GM21515 (cell line): ENCODE measurements around the gene MMP12.

Experiments used
- ATAC-seq: cut with Tn5 transposase; IDR thresholded peaks from one replicate; pipeline ENCODE4 v1.9.1; 2021; ENCODE audit not compliant: unreplicated experiment

Gene MMP12

DNA sequence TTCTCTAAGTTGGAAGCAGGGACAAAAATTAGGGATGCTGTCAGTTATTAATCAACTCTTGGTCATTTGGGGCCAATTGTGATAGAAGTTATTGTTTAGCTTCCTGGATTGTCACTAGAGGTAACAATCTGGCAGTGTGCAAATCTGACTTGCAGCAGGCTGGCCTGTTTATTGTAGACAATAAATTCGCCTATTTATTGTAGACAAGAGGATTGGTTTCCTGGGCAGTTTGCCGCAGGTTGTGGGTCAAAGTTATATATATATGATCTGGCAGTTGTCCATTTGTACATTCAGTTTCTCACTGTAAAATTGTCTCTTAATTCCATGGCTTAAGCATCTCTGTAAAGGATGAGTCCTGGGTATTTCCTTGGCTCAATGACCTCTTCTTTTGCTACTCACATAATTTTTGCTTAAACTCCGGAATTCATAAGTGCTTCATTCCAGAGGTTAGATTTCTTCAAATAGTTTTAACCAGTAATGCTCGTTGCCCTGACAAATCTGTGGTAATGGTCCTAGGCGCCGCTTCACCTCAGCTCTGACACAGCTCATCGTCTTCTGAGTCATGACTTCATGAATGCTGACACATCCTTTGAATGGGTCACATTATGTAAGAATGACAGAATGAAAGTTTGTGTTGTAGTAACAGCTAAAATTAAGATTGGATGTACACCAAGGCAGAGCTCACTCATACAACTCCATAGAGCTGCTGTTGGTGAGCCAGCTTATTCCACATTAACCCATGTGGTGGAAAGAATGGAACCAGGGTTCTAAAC, 23.6 kb downstream of the MMP12 start:
- ATAC-seq: no peak

DNA sequence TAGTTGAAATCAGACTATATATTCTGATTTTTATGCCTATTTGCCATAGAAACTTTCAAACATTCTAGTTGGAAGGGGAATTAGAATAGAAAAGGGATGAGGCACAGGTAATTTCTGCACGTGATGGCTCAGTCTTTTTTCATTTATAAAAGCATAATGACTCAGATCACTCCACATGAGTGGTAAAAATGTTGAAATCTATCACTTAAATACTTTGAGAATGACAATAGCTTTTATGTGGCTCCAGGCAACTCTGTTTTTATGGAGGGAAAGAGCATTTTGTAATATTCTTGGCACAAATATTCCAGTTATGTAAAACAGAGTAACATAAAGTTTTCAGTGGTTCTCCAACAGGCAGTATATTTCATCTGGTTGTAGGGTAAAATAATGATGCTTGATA, 25.5 kb downstream of the MMP12 start:
- no peak for ATAC-seq

DNA sequence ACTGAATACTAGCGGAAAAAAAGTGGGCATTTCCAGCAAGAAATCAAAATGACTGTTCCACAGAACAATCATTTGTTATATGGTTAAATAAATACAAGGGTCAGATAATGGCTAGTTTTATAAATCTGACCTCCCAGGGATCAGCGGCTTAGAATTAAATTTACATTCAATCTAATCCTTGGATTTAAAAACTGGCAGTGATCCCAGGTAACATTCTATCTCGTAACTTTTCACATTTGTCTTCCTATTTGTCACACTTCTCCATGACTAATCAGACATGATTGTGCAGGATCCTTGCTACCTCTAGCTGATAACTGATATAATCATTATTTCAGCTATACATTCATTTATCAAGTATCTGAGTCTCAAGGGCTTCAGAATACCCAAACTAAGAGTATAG, 28.5 kb downstream of the MMP12 start:
- no peak for ATAC-seq

DNA sequence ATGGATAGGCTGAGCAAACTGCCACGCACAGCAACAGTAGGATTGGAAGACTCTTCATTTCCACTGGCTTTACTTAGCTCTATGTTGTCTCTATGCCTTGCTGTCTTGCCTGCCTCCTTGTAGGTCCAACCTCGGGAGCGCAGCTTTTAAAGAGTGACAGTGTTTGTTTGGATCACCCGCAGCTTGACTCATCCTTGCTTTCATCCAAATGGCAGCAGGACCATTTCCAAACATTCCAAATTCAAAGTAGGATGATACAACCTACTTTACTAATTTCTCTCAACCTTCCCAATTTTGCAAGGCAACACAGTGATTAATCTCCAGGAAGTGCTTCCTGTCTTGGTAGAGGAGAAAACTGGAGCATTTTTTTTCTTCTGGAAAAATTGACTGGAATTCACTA, 31.3 kb downstream of the MMP12 start, which contains the start of gene MMP3:
Gene MMP3 (minus strand): TSS at position 121 of the 400 bp plus-strand sequence. CDS start 63 bp downstream, at position 58.
- no peak for ATAC-seq

DNA sequence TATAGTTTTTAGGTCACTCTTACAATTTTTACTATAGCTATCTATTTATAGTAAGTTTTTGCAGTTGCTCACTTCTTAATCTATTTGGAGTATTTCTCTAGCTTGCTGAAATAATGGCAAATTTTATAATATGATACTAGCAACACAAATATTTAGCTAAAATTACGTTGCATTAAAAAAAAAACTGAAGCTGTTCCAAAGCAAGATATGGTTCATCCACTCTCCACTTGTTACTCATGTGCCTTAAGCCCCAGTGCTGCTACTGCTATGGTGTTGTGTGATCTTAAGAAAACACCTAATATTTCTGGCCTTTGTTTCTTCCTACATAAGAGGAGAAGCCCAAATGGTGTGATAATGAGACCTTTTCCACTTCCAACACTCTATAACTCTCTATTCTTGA, 31.9 kb downstream of the MMP12 start:
- no peak for ATAC-seq

DNA sequence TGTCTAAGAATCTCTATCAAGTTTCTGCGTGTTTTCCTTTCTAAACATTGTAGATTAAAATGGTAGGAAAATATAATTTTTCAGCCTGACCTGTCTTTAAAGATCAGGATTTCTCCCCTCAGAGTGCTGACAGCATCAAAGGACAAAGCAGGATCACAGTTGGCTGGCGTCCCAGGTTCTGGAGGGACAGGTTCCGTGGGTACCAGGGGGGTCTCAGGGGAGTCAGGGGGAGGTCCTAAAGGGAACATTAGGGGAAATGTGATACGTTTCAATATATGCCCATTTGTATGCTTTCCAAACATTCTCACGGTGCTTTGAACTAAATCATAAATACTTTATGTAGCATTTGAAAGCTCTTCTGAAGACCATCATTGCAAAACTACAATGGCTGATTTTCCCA, 34.8 kb downstream of the MMP12 start:
- no peak for ATAC-seq

DNA sequence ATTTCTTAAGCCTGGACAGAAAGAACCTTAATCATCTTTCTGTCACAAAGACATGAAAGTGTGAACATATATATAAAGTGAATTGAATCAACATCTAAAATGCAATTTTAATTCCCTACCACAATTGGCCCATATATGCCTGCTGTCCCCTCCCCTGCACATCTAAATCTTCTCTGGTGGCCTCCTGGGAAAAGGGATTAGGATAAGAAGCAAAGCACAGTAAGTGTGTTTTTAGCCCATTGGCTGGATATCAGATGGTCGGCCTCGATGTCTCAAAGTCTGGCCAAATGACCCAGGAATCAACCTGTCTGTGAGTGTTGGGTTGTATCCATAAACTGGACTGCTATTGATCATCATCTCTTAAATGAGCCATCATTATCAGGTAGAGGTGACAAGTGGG, 37.1 kb downstream of the MMP12 start:
- ATAC-seq: no peak

DNA sequence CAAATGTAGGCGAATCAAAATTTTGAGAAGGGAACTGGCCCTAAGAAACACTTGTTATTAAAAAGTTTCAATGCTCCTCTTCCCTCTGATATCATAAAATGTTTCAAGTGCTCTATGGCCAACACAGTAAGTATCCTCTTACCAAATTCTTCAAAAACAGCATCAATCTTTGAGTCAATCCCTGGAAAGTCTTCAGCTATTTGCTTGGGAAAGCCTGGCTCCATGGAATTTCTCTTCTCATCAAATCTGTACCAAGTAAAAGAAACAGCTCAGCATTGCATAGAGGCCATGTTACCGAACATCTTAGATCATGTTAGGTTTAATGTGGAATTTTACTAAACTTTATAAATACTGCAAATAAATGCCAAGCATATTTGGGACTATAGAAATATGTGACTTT, 37.6 kb downstream of the MMP12 start:
- ATAC-seq: no peak

DNA sequence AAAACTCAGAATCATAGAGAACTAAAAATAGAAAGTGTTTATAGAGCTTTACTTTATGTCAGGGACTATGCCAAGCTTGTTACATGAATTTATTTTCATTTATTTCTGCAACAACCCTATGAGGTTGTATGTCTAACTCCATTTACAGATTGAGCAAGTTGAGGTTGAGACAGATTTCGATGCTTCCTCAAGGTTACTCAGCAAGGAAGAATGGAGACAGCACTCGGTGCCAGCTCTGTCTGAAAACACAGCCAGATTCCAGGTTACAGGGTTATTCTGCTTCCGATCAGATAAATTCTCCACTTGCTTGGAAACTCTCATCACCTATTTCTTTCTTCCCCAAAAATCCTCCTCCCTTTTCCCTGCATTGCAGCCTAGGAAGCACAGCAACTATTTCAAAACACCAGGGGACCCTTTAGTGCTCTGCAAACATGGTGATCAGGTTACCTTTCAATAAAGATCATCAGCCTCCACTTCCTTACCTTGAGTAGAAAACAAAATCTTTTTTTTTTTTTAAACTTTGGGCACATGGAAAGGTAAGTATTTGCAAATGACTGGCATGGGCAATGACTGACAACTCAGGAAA, 38.4 kb downstream of the MMP12 start:
- ATAC-seq: no peak

DNA sequence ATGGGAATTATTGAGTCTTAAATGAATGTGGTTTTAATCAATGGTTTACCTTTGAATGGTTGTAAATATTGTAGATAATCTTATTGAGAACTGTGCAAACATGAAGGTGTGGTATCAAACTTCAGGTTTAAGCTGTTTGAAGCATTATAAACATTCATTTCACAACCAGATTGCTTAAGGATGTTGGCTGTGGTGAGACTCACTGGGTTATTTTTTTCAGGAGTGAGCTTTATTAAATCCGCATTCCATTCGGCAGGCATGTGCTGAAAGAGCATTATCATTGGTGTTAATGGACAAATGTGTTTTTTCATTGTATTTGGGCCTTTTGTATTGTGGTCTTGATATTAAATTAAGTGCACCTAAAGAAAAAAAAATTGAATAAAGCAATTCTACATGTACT, 41.1 kb downstream of the MMP12 start:
- ATAC-seq: no peak

DNA sequence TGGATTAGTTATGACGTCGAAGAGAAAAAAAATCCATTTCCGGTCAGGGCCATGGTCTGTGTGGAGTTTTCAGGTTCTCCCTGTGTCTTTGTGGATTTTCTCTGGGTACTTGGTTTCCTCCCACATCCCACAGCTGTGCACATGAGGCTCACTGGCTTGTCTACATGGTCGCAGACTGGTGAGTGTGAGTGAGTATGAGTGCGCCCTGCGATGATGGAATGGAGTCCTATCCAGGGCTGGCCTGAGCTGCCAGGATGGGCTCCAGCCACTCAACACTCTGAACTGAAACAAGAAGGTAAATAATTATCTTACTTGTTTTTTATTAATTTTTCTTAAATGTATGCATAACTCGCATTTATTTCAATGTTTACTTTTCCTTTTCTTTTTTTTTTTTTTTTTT, 42.2 kb downstream of the MMP12 start:
- no peak for ATAC-seq

DNA sequence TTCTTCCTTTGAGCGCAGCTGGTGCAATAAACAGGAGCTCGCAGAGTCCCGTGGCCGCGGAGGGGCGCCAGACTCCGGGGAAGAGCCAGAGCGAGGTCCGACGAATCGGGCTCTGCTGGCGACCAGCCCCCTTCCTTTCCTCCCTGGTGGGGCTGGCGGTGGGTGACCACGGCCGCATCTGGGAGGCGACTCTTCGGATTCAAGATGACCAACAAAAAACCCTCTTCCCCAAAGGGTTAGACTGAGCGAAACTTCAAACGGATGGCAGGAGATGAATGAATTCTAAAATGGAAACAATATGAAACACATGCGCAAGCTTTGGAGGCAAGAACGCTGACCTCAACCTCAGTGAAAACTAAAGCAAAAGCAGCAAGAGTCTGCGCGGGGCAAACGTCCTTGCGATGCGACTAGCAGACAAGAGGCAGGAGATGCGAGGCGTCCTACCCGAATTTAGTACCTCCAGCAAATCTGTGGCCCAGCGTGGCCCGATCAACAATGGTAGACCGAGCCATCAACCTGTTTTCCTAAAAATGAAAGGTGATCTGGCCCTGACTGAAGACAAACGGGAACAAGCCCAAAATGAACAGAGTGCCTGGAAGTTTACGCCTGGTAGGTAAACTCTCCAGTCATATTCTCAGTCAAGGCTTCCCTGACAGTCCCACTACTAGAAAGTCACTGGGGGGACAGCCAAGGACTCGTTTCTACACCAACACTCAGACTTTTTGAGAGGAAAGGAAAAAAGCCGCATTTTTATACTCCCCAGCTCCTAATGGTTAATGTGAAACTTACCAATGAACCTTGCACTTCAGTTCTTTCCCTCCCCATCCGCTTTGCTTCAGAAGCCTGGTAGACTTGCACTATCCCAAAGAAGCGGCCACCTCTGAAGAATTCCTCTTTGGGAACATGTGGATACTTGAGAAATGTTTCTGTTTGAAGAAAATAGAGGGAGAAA, 43.0 kb downstream of the MMP12 start:
- ATAC-seq: no peak

DNA sequence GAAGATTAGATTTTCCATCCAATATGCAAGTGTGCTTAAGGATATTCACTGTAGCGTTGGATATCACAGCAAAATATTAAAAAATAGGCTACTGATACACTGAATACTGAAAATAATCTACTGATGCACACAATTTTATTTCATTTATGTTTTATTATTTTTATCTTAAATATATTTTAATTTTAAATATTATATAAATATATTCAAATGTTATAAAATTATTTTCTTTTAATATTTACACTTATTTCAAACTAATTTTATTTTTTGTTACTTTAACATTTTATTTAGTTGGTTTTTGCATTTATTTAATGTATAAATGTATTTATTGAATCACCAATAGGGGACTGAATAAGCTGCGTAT, 43.7 kb downstream of the MMP12 start:
- ATAC-seq: no peak

DNA sequence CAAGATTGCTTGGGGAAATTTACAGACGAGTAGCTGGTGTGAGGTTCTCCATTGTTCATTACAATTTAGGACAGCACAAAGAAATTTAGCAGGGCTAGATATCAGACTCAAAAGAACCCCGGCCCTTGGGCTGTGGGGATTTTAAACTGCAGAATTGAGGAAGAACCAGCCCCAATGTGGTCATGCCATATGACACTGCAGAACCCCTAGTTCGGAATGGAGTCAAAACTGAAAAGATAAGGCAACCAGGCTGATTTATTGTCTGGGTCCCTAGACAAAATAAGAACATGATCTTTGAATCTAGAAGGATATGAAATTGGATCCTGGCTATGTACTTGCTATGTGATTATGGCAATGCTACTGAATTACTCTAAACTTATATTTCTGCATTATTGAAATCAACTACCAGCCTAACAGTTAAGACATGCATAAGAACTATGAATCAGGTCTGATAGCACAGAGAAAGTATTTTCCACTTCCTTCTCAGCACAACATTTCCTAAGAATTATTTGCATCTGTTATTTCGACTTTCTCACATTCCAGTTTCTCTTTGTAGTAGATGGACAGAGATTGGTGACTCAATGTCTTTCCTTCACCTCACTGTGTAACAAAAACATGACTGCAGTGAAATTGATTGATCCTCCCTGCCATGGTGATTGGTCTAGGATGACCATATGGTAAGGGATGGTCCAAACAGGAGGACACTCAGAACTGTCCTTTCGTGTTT, 44.6 kb downstream of the MMP12 start:
- no peak for ATAC-seq

DNA sequence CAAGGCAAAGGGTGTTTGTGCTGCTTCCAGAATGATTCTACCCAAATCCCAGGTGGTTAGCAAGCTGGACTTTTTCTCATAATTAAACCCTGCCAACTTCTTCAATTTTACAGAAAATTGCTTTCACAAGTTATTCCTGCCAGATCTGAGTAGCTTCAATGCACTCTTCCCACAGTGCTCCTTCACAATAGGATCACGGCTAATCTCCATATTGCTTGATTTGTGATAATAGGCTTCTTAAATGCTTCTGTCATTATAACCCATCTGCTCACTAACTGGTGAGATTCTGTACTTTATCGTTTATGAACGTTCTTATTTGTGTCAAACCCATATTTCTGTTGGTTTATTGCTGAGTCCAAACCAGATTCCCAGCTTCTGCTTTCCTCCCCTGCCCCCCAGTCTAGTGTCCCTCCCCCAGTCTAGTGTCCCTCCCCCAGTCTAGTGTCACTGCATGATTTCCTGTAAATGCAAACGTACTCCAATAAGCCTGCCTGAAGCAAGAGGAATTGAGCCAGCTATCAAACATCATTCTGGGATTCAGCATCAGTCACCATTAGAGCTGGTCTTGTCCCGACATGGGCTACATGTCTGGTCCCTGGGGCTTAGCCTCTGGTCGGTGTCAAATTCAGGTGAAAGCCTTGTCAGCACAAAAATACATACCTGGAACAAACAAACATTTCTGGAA, 45.3 kb downstream of the MMP12 start:
- no peak for ATAC-seq

DNA sequence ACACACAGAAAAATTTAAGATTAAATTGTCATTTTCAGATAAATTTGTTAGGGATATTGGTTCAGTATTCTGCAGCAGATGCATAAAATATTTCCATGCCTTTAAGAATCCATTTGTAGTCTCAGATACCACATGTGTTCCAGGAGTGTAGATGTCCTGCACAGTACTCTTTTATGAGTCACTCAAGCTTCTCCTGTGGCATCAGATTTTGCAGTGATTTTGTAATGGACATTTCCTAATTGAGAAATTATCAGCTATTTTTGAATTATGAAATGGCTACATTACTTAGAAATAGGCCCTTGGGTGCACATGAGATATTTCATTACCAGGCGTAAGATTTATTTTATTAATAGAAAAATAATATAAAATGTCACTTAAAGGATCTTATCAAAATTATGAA, 50.2 kb downstream of the MMP12 start:
- ATAC-seq: no peak

DNA sequence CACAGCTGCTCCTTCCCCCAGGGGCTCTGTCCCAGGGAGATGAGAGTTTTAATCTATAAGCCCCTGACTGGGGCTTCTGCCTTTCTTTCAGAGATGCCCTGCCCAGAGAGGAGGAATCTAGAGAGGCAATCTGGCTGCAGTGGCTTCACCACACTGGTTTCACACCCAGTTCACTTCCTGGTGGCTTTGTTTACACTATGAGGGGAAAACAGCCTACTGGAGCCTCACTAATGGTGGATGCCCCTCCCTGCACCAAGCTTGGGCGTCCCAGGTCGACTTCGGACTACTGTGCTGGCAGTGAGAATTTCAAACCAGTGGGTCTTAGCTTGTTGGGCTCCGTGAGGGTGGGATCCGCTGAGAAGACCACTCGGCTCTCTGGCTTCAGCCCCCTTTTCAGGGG, 55.3 kb downstream of the MMP12 start:
- ATAC-seq: no peak

DNA sequence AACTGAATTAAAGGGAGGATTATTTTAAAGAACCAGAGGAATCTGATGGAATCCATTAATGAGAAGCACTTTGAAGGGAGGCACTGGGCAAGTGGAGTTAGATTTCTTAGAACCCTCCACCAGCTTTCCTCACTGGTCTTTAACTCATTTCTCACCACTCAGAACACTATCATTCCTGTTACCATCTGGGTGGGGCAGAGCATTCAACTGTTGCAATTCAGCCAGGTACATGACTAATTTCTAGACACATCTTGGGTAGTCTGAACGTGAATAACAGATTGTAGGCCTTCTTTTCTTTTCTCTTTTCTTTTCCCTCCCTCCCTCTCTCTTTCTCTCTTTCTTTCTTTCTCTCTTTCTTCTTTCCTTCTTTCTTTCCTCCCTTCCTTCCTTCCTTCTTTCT, 61.3 kb downstream of the MMP12 start:
- ATAC-seq: no peak
